Thoracic aorta (tissue), 2 donors: Measurements from ENCODE around the gene DCXR. TPM values are rescaled to one million over a fixed set of nuclear protein-coding genes. Genes with fewer than 3 reads are reported as not detected.

Source experiments
- ATAC-seq: fragments of 150-250 bp; one replicate; pipeline ENCODE4 v1.8.0; 2017; ENCODE audit warnings: low read depth; ENCODE audit not compliant: insufficient number of reproducible peaks, low FRiP score
- DNase-seq: peaks from one replicate; pipeline ENCODE4 v3.0.0-alpha.2; 2020; ENCODE audit warnings: low spot score
- H3K27ac ChIP-seq, 2 donors: fragments of 200-600 bp; sonication (generic); 1 replicate in 1 of 2; 2 replicates in 1 of 2; pipeline ENCODE4 v1.5.1; 2016; ENCODE audit warnings: mild to moderate bottlenecking in 2 of 2, moderate library complexity in 2 of 2
- H3K27me3 ChIP-seq: fragments of 200-600 bp; sonication (generic); replicated peaks from 2 replicates; pipeline ENCODE4 v1.6.0; 2016; ENCODE audit warnings: mild to moderate bottlenecking; ENCODE audit not compliant: insufficient read depth
- H3K36me3 ChIP-seq: fragments of 200-600 bp; sonication (generic); one replicate; pipeline ENCODE4 v1.5.1; 2016
- H3K4me1 ChIP-seq, 2 donors: fragments of 200-600 bp; sonication (generic); 1 replicate in 1 of 2; 2 replicates in 1 of 2; pipeline versions ENCODE4 v1.5.1 to v1.6.0; 2016; ENCODE audit warnings: low read depth in 2 of 2, mild to moderate bottlenecking in 1 of 2; ENCODE audit not compliant: control insufficient read depth in 1 of 2
- H3K4me3 ChIP-seq: fragments of 200-600 bp; sonication (generic); 2 replicates; pipeline ENCODE4 v1.5.1; 2016; ENCODE audit warnings: mild to moderate bottlenecking
- H3K9me3 ChIP-seq: fragments of 200-600 bp; sonication (generic); 2 replicates; pipeline ENCODE4 v1.5.1; 2016
- CTCF ChIP-seq: fragments of 200-600 bp; sonication (generic); IDR thresholded peaks from one replicate; pipeline ENCODE4 v1.5.1; 2019; ENCODE audit warnings: antibody characterized with exemption
- total RNA-seq, 2 donors: library from RNA; depleted of rRNA; stranded (reverse); fragments of >200 nt; gene quantifications; one replicate each; pipeline versions ENCODE4 v1.1.0 to v1.2.3, GENCODE V29; 2016

The DCXR gene
- total RNA-seq, 2 donors from 2014 or later = 33.9 to 87.1 TPM

GRCh38 chr17:82022981-82023446, 14.5 kb downstream of the DCXR start, which contains the start of gene LRRC45:
LRRC45 (plus strand) TSS chr17:82023305; CDS start chr17:82023644, 339 bp downstream.
- H3K36me3 ChIP-seq = no peaks in the 10 kb centered on the region
- no peaks in the 10 kb centered on the region for H3K27me3 ChIP-seq
- peak within 1 kb of the TSS; percentile 89 for H3K4me3 ChIP-seq
- DNase-seq (peak; percentile 100), ATAC-seq (peak; percentile 94)
- peaks cover 14 to 23% of the 10 kb centered on the region in 2 donors for H3K4me1 ChIP-seq
- no peak for TF ChIP-seq CTCF
- peak within 1 kb of the TSS; percentile 23 to 63 for H3K27ac ChIP-seq
- no peaks in the 10 kb centered on the region for H3K9me3 ChIP-seq

GRCh38 chr17:82022310-82022980, 15.1 kb downstream of the DCXR start, which contains the start of gene CENPX:
CENPX (minus strand) TSS chr17:82022878; CDS start chr17:82022861, 17 bp downstream.
- no peaks in the 10 kb centered on the region for H3K9me3 ChIP-seq
- peaks cover 14 to 23% of the 10 kb centered on the region in 2 donors for H3K4me1 ChIP-seq
- no peak for TF ChIP-seq CTCF
- no peaks in the 10 kb centered on the region for H3K27me3 ChIP-seq
- no peak for ATAC-seq
- H3K36me3 ChIP-seq = no peaks in the 10 kb centered on the region
- peak within 1 kb of the TSS; percentile 89 for H3K4me3 ChIP-seq
- no peak for DNase-seq
- peak within 1 kb of the TSS; percentile 23 to 63 for H3K27ac ChIP-seq

- H3K9me3 ChIP-seq = no peaks in the 10 kb centered on the region
Observed at GRCh38 chr17:82021900-82022309, 15.6 kb downstream of the DCXR start.

GRCh38 chr17:82021107-82021899, 16.2 kb downstream of the DCXR start:
- TF ChIP-seq CTCF = peak; percentile 76
- ATAC-seq (no peak), DNase-seq (no peak)
- peaks cover 14 to 23% of the 10 kb centered on the region in 2 donors for H3K4me1 ChIP-seq
- H3K27me3 ChIP-seq = no peaks in the 10 kb centered on the region
- H3K36me3 ChIP-seq = no peaks in the 10 kb centered on the region
- peak overlapping the region; percentile 89 for H3K4me3 ChIP-seq
- H3K27ac ChIP-seq = no peak overlapping the region
- H3K9me3 ChIP-seq = no peaks in the 10 kb centered on the region

More at GRCh38 chr17:82021900-82022309, 15.6 kb downstream of the DCXR start:
- Histone ChIP-seq H3K27me3 (no peaks in the 10 kb centered on the region), H3K27ac (no peak overlapping the region), H3K36me3 (no peaks in the 10 kb centered on the region), H3K4me3 (peak overlapping the region; percentile 89), H3K4me1 (peaks cover 14 to 23% of the 10 kb centered on the region in 2 donors)
- DNase-seq = no peak
- no peak for ATAC-seq
- TF ChIP-seq CTCF = no peak

GRCh38 chr17:82020572-82021106, 16.9 kb downstream of the DCXR start:
- DNase-seq = no peak
- no peak for TF ChIP-seq CTCF
- H3K4me1 ChIP-seq = peaks cover 14 to 23% of the 10 kb centered on the region in 2 donors
- H3K36me3 ChIP-seq = no peaks in the 10 kb centered on the region
- H3K9me3 ChIP-seq = no peaks in the 10 kb centered on the region
- no peak for ATAC-seq
- no peak overlapping the region for H3K27ac ChIP-seq
- H3K4me3 ChIP-seq = no peak overlapping the region
- H3K27me3 ChIP-seq = no peaks in the 10 kb centered on the region
